ENCODE measurements around the gene CUEDC1.

Gene CUEDC1

DNA sequence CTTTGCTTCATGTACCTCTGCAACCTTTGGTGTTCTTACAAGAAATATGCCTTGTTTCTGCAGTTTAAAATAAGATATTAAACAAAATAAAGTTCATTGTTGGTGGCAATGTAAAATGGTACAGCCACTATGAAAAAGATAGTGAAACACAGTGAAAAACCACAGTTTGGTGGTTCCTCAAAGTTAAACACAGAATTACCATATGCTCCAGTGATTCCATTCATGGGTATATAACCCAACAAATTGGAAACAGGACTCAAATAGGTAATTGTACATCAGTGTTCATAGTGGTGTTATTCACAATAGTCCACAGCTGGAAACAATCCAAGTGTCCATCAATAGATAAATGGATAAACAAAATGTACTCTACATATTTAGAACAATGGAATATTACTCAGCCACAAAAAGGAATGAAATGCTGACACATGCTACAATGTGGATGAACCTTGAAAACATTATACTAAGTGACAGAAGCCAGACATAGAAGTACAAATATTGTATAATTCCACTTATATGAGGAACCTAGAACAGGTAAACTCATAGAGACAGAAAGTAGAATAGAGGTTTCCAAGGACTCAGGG lies 49.2 kb downstream of the CUEDC1 start:
- Histone ChIP-seq H3K27me3 (ENCODE audit: control insufficient read depth in 3 of 3, insufficient read depth in 3 of 3, low read depth in 1 of 3, low read length in 3 of 3) (no peaks in the 10 kb centered on the region), H3K4me1 (ENCODE audit: control insufficient read depth in 2 of 2, insufficient read depth in 1 of 2, low read depth in 1 of 2, low read length in 2 of 2) (peaks cover 32 to 50% of the 10 kb centered on the region in 2 donors), H3K9ac (ENCODE audit: low read depth, low read length, poor library complexity) (no peak overlapping the region), H3K9me3 (replicated peaks in 1 of 2; ENCODE audit: control insufficient read depth in 2 of 2, insufficient read depth in 1 of 2, low read depth in 1 of 2, low read length in 2 of 2) (no peaks in the 10 kb centered on the region), H3K18ac (ENCODE audit: low read length) (no peak overlapping the region), H4K91ac (ENCODE audit: low read depth, low read length, poor library complexity) (no peak overlapping the region), H3K4me2 (ENCODE audit: insufficient read depth, low read length, poor library complexity, severe bottlenecking) (no peak overlapping the region), H2BK12ac (ENCODE audit: low read length) (no peak overlapping the region), H2BK120ac (ENCODE audit: low read depth, low read length) (no peak overlapping the region), H2BK5ac (ENCODE audit: low read length) (no peak overlapping the region), H3K4me3 (ENCODE audit: low read length in 2 of 2) (no peak overlapping the region), H3K36me3 (replicated peaks in 1 of 2; ENCODE audit: control insufficient read depth in 2 of 2, insufficient read depth in 2 of 2, low read length in 2 of 2) (peaks cover 2 to 11% of the 10 kb centered on the region in 2 donors), H3K23ac (ENCODE audit: low read depth, low read length, poor library complexity) (no peak overlapping the region), H2AFZ (ENCODE audit: low read length) (no peak overlapping the region), H3K14ac (ENCODE audit: low read length) (no peak overlapping the region), H3K4ac (ENCODE audit: low read length) (no peak overlapping the region), H3K27ac (replicated peaks; ENCODE audit: low read length) (no peak overlapping the region), H4K8ac (ENCODE audit: low read depth, low read length) (no peak overlapping the region), H2BK15ac (ENCODE audit: low read length) (no peak overlapping the region), H2AK5ac (ENCODE audit: low read depth, low read length) (no peak overlapping the region), H3K79me1 (ENCODE audit: low read depth, low read length) (no peaks in the 10 kb centered on the region)
- no peak for DNase-seq (ENCODE audit: low spot score)

DNA sequence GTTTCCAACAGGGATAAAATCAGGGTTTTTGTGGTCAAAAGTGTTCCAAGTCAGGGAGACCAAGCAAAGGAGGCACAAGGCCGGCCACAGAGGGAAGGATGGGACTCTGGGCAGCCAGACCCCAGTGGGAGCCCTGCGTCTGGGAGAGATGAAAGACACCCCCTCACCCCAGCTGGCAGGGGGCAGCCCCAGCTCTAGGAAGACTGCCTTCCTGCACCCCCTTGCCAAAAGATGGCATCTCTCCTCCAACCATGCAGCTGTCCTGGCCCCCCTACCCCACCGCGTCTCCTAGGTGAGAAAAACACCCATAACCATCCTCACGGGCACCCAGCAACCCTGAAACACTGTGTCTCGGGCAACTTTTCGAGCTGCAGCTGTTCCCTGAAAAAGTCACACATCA lies 51.3 kb downstream of the CUEDC1 start:
- H3K23ac ChIP-seq (ENCODE audit: low read depth, low read length, poor library complexity) = no peak overlapping the region
- DNase-seq (ENCODE audit: low spot score) = no peak
- no peak overlapping the region for H3K4ac ChIP-seq (ENCODE audit: low read length)
- peak overlapping the region; percentile 84 for H2BK15ac ChIP-seq (ENCODE audit: low read length)
- H3K27ac ChIP-seq (replicated peaks; ENCODE audit: low read length) = no peak overlapping the region
- H3K79me1 ChIP-seq (ENCODE audit: low read depth, low read length) = peaks cover 2% of the 10 kb centered on the region
- H3K36me3 ChIP-seq (replicated peaks in 1 of 2; ENCODE audit: control insufficient read depth in 2 of 2, insufficient read depth in 2 of 2, low read length in 2 of 2) = peaks cover 2 to 6% of the 10 kb centered on the region in 2 donors
- no peaks in the 10 kb centered on the region for H3K9me3 ChIP-seq (replicated peaks in 1 of 2; ENCODE audit: control insufficient read depth in 2 of 2, insufficient read depth in 1 of 2, low read depth in 1 of 2, low read length in 2 of 2)
- no peak overlapping the region for H3K14ac ChIP-seq (ENCODE audit: low read length)
- H4K8ac ChIP-seq (ENCODE audit: low read depth, low read length) = no peak overlapping the region
- H2BK5ac ChIP-seq (ENCODE audit: low read length) = no peak overlapping the region
- H3K4me2 ChIP-seq (ENCODE audit: insufficient read depth, low read length, poor library complexity, severe bottlenecking) = no peak overlapping the region
- H3K9ac ChIP-seq (ENCODE audit: low read depth, low read length, poor library complexity) = no peak overlapping the region
- no peak overlapping the region for H2BK120ac ChIP-seq (ENCODE audit: low read depth, low read length)
- H2AK5ac ChIP-seq (ENCODE audit: low read depth, low read length) = peak overlapping the region; percentile 70
- H3K18ac ChIP-seq (ENCODE audit: low read length) = peak overlapping the region; percentile 85
- H4K91ac ChIP-seq (ENCODE audit: low read depth, low read length, poor library complexity) = no peak overlapping the region
- no CpG with 5 or more reads among the region's 7 CpGs for WGBS, 2 donors (ENCODE audit: extremely low coverage in 2 of 2, insufficient read length in 2 of 2, insufficient replicate concordance in 1 of 2)
- H3K4me3 ChIP-seq (ENCODE audit: low read length in 2 of 2) = no peak overlapping the region
- peaks cover 38 to 54% of the 10 kb centered on the region in 2 donors for H3K4me1 ChIP-seq (ENCODE audit: control insufficient read depth in 2 of 2, insufficient read depth in 1 of 2, low read depth in 1 of 2, low read length in 2 of 2)
- no peak overlapping the region for H2AFZ ChIP-seq (ENCODE audit: low read length)
- H2BK12ac ChIP-seq (ENCODE audit: low read length) = peak overlapping the region; percentile 64
- H3K27me3 ChIP-seq (ENCODE audit: control insufficient read depth in 3 of 3, insufficient read depth in 3 of 3, low read depth in 1 of 3, low read length in 3 of 3) = no peaks in the 10 kb centered on the region

DNA sequence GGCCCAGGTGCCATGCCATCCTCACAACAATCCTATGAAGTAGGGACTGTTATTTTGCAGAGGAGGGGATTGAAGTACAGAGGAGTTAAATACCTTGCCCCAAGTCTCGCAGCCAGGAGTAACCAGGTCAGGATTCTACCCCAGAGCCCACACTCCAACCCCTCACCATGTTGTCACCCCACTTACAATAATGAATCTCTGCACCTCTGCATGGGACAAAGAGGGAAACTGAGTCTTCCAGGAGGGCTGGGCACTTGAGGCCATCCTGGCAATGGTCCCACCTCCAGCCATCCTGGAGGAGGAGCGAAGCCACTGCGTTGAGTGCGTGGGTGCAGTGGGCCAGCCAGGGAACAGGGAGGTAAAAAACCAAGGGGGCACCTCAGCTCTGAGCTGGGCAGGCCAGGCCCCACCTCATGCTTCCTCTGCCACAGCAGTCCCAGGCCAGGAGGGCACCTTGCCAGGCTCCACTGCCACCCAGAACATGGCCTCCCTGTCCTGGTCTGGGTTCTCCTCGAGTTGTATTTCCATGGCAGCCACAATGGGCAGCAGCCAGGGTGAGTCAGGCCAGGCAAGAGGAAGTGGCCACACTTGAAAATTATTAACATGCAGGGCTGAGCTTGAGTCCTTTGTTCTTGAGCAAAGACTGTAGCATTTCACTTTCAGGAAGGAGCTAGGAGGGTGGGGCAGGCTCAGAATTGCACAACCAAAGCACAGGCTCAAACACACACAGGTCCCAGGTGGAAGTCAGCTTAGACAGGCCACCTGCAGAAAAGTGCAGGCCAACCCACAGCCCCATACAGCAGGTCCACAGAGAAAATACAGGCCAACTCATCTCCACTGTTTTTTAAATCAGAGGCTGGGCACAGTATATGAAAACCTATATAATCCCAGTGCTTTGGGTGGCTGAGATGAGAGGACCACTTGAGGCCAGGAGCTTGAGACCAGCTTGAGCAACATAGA lies 52.1 kb downstream of the CUEDC1 start:
- Histone ChIP-seq H3K4me1 (ENCODE audit: control insufficient read depth in 2 of 2, insufficient read depth in 1 of 2, low read depth in 1 of 2, low read length in 2 of 2) (peaks cover 45 to 61% of the 10 kb centered on the region in 2 donors), H3K4me2 (ENCODE audit: insufficient read depth, low read length, poor library complexity, severe bottlenecking) (no peak overlapping the region), H3K79me1 (ENCODE audit: low read depth, low read length) (peaks cover 2% of the 10 kb centered on the region)

DNA sequence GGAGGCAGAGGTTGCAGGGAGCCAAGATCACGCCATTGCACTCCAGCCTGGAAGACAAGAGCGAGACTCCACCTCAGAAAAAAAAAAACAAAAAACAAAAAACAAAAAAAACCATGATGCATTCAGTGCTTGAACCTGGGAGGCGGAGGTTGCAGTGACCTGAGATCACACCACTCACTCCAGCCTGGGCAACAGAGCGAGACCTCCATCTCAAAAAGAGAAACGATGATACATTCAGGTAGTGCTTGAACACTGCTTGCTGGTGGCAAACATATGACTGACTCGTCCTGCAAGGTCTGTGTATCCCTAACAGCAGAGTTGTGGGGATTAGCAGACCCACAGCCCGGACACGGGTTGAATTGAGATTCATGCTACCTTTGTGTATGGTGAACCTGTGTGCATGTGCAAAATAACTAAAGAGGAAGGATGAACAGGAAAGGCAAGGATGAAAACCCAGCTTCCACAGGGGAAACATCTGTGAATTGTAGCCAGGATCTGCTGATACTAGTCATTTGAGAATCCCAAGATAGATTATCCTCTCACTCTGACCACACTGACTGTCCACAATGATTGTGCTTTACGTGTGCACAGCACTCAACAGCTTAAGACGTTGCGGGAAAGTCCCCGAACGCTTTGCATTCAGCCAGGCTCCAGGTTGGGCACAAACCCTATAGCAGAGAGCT lies 53.0 kb downstream of the CUEDC1 start:
- peaks cover 47 to 65% of the 10 kb centered on the region in 2 donors for H3K4me1 ChIP-seq (ENCODE audit: control insufficient read depth in 2 of 2, insufficient read depth in 1 of 2, low read depth in 1 of 2, low read length in 2 of 2)
- no peak overlapping the region for H3K23ac ChIP-seq (ENCODE audit: low read depth, low read length, poor library complexity)
- peaks cover 2% of the 10 kb centered on the region for H3K79me1 ChIP-seq (ENCODE audit: low read depth, low read length)
- H2BK15ac ChIP-seq (ENCODE audit: low read length) = peak overlapping the region; percentile 76
- no peak overlapping the region for H3K14ac ChIP-seq (ENCODE audit: low read length)
- DNase-seq (ENCODE audit: low spot score) = no peak
- no peaks in the 10 kb centered on the region for H3K9me3 ChIP-seq (replicated peaks in 1 of 2; ENCODE audit: control insufficient read depth in 2 of 2, insufficient read depth in 1 of 2, low read depth in 1 of 2, low read length in 2 of 2)
- no peak overlapping the region for H2BK12ac ChIP-seq (ENCODE audit: low read length)
- H3K4me2 ChIP-seq (ENCODE audit: insufficient read depth, low read length, poor library complexity, severe bottlenecking) = no peak overlapping the region
- no peak overlapping the region for H2AFZ ChIP-seq (ENCODE audit: low read length)
- no peak overlapping the region for H2BK120ac ChIP-seq (ENCODE audit: low read depth, low read length)
- H3K9ac ChIP-seq (ENCODE audit: low read depth, low read length, poor library complexity) = no peak overlapping the region
- no peak overlapping the region for H4K91ac ChIP-seq (ENCODE audit: low read depth, low read length, poor library complexity)
- H3K27ac ChIP-seq (replicated peaks; ENCODE audit: low read length) = no peak overlapping the region
- H3K27me3 ChIP-seq (ENCODE audit: control insufficient read depth in 3 of 3, insufficient read depth in 3 of 3, low read depth in 1 of 3, low read length in 3 of 3) = no peaks in the 10 kb centered on the region
- H4K8ac ChIP-seq (ENCODE audit: low read depth, low read length) = no peak overlapping the region
- H3K18ac ChIP-seq (ENCODE audit: low read length) = peak overlapping the region; percentile 22
- H3K36me3 ChIP-seq (replicated peaks in 1 of 2; ENCODE audit: control insufficient read depth in 2 of 2, insufficient read depth in 2 of 2, low read length in 2 of 2) = peaks cover 2 to 6% of the 10 kb centered on the region in 2 donors
- WGBS, 2 donors (ENCODE audit: extremely low coverage in 2 of 2, insufficient read length in 2 of 2, insufficient replicate concordance in 1 of 2) = no CpG with 5 or more reads among the region's 13 CpGs
- no peak overlapping the region for H3K4ac ChIP-seq (ENCODE audit: low read length)
- no peak overlapping the region for H2BK5ac ChIP-seq (ENCODE audit: low read length)
- H3K4me3 ChIP-seq (ENCODE audit: low read length in 2 of 2) = no peak overlapping the region
- H2AK5ac ChIP-seq (ENCODE audit: low read depth, low read length) = peak overlapping the region; percentile 70

More for the DNA sequence above, 52.1 kb downstream of the CUEDC1 start:
- Histone ChIP-seq H2AFZ (ENCODE audit: low read length) (no peak overlapping the region), H3K27ac (replicated peaks; ENCODE audit: low read length) (no peak overlapping the region), H2AK5ac (ENCODE audit: low read depth, low read length) (peak overlapping the region; percentile 70), H4K8ac (ENCODE audit: low read depth, low read length) (no peak overlapping the region), H3K9me3 (replicated peaks in 1 of 2; ENCODE audit: control insufficient read depth in 2 of 2, insufficient read depth in 1 of 2, low read depth in 1 of 2, low read length in 2 of 2) (no peaks in the 10 kb centered on the region), H2BK5ac (ENCODE audit: low read length) (peak overlapping the region; percentile 42), H3K14ac (ENCODE audit: low read length) (peak overlapping the region; percentile 49), H4K91ac (ENCODE audit: low read depth, low read length, poor library complexity) (no peak overlapping the region), H3K9ac (ENCODE audit: low read depth, low read length, poor library complexity) (no peak overlapping the region), H3K23ac (ENCODE audit: low read depth, low read length, poor library complexity) (peak overlapping the region; percentile 17), H2BK15ac (ENCODE audit: low read length) (peak overlapping the region; percentile 76), H3K36me3 (replicated peaks in 1 of 2; ENCODE audit: control insufficient read depth in 2 of 2, insufficient read depth in 2 of 2, low read length in 2 of 2) (peaks cover 2 to 6% of the 10 kb centered on the region in 2 donors), H2BK12ac (ENCODE audit: low read length) (no peak overlapping the region), H2BK120ac (ENCODE audit: low read depth, low read length) (peak overlapping the region; percentile 4), H3K4ac (ENCODE audit: low read length) (peak overlapping the region; percentile 42), H3K18ac (ENCODE audit: low read length) (peak overlapping the region; percentile 89), H3K4me3 (ENCODE audit: low read length in 2 of 2) (no peak overlapping the region), H3K27me3 (ENCODE audit: control insufficient read depth in 3 of 3, insufficient read depth in 3 of 3, low read depth in 1 of 3, low read length in 3 of 3) (no peaks in the 10 kb centered on the region)
- no CpG with 5 or more reads among the region's 5 CpGs for WGBS, 2 donors (ENCODE audit: extremely low coverage in 2 of 2, insufficient read length in 2 of 2, insufficient replicate concordance in 1 of 2)
- no peak for DNase-seq (ENCODE audit: low spot score)
